Stimulated activated CD4-positive, alpha-beta T cell treated with anti-CD3 and anti-CD28 coated beads, Interleukin-2, amount 100 ng/mL, for 24 hours (primary cell): ENCODE data around the gene DTHD1.
A peak's percentile ranks its signal among the peaks of the same experiment; 100 is the strongest.

Experiments used
- DNase-seq, 2 donors: peaks; one replicate each; pipeline ENCODE4 v3.0.0-alpha.2; 2020

Gene DTHD1

DNA sequence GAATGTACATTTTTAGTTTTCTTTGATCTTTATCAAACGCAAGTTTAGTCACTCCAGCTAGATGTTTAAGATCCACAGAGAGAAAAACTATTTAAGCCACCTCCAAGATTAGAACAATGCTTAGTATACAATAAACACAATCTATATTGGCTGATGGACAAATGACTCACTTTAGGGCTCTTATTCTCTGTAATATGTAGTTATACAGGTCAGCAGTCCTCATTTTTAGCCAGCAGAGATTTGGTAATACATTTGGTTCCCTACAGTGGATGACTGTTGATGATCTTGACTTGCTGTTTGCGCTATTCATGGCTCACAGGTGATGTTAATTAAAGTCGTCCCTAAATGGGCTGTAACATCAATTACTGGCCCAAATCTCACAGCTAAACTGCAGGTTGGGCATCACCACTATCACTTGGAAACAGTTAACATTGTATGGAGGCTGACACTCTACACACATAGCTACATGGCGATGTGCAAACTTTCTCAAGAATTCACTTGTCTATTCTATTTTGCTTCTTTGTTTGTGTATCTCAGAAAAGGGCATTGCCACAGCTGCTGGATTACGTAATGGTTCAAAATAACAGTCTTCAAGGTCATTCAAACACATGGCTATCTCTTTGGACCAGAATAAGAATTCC lies 11.8 kb upstream of the DTHD1 start:
- DNase-seq, result no peak

DNA sequence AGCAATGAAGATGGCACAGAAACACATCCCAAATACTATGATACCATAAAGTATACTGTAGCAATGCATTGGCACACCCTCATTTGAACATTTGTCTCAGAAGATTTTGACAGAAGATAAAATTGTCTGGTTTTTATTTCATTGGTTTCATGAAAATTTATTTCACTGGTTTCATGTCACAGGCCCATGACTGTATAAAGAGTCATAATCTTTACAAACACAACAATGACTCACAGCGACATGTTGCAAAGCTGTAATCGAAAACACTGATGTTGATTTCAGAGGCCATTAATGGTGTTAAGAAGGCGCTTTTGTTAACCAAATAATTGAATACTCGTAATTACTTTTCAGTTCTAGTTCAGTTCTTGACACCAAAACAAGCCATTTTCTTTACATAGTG lies 8.1 kb upstream of the DTHD1 start:
- no peak for DNase-seq

DNA sequence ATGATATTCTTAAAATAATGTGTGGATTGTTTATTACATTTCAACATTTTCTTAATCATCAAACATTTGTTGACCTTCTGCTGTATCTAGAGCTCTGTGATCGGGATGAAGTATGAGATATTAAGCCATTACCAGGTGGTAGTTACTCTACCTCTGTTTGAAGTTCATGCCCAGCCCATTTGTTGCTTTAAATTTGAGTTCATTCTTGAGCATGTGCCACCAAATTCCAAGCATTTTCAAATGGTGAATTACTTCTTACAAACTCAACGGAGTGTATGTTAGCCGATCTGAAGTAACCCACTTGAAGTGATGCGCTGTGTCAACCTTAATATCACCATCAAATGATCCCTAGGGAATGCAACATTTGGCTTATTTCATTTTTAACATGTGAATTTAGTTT lies 7.3 kb upstream of the DTHD1 start:
- DNase-seq, result no peak

DNA sequence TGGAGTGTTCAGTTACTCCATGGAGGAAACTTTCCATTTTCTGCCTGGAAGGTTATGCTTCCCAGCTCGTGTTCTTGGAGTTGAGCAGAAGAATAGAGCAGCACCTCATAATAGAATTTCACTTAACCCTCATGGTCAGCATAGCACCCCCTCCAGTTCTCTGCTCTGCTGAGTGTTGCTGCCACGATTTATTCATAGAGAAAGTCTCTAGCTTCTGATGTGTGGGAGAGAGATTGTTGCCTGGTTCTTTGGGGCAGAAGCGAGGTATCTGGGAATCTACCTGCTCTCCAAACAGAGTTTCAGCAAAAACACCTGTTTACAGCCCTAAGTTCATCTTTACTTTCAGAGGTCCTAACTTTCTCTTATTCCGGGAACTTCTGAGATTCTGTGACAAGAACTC lies 3.9 kb upstream of the DTHD1 start:
- DNase-seq, result no peak

DNA sequence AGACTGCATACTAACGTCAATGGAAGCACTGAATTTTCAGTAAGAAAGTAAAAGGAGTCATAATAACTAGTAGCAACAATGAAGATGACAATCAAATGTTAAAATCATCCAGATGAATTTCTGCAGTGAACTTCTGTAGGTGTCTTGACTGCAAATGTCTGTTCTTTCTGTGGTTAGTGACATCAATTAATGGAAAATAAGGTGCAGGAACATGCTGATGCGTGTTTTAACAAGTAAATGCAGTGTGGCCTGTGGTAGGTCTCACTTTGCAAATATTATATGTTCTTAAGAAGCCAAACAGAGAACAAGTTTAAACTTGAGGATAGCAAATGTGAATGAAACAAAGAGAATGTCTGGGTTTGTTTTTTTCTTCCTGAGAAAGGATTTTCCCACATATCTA lies 2.6 kb upstream of the DTHD1 start:
- no peak for DNase-seq

DNA sequence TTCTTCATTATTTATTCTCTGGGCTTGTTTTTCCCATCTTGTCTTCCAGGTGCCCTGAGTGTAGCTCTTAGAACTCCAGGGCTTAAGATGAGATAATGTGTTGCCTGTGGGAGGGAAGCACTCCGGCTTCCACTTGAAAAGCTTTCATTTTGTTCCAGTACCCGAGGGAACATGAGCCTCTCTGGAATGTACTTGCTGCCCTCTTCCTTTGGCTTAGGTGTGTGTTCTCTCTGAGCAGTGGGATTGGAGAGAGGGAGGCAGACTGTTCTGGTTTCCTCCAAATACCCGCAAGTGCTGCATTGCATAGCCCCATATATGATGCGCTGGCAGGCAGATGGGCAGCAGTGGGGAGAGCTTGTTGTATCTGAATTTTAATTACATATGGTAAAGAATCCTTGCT lies 861 bp upstream of the DTHD1 start:
- no peak for DNase-seq

DNA sequence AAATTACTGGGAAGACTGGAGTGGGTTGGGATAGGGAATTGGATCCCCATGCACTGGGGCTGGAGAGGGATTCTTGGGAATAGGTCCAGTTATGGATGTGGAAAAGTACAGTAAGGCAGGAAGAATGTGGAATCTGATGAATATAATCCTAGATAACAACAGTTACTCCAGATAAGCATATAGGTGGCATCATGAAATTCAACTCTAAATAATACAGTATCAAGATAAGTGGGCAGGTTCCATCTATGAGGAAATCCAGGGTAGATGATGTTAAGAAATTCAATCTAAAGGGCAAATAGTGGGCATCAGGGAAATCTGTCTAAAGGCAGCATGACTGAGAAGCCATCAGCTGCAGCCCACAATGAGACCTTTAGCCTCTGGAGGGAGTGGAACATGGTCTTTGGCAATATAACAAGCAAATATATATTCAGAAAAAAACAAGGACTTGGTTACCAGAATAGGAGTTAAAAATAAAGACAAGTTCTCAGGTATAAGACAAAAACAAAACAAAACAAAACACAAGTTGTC lies 1.2 kb downstream of the DTHD1 start:
- no peak for DNase-seq

DNA sequence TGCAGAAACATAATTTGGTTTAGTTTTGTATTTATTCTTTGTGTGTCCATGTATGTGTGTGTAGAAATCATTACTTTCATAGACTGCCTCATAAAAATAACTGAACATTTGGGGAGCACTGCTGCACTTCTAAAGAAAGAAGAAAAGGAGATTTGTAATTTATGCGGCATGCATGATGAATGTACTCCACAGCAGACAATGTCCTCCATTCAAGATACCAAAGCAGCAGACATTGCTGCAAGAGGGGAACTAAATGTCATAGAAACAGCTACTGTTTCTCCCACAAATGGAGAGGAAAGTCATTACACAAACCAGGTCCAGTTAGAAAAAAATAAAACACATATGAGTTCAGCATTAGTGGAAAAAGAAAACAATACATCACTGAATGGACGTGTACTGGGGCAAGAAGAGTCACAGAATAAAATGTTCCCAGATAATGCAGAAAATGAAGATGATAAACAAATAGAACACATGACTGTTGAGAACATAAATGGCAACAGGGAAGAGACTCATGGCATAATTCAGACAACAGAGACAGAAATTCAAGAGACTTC lies 2.6 kb downstream of the DTHD1 start:
- no peak for DNase-seq

DNA sequence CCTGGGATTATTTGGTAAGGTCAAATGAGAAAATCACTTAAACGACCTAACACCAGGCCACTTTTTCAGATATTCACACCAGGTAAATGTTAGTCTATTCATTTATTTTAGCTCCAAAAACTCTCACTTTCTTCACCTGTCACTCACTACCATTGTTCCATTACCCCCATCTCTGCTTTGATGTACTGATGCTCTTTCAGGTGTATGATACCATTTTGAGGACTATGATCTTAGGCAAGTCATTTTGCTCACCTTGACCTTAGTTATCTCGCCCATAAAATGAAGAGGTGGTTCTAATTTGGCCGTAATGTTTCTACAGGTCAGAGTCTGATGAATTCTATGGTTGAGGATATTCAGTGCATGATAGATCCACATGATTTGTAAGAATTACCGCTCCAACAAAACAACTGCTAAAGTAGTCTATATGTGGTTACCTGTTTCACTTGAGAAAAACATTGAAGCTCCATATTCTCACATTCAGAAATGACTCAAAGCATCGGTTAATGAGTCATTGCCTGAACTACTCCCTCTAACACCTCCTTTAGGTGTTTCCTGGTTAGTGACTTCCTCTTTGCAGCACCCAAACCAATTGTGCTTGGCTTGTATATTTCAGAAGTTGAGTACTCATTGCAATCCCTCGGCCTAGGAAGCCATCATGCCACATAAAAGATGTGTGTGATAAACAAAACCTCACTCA lies 4.5 kb downstream of the DTHD1 start:
- peak; percentile 24 to 58 for DNase-seq

DNA sequence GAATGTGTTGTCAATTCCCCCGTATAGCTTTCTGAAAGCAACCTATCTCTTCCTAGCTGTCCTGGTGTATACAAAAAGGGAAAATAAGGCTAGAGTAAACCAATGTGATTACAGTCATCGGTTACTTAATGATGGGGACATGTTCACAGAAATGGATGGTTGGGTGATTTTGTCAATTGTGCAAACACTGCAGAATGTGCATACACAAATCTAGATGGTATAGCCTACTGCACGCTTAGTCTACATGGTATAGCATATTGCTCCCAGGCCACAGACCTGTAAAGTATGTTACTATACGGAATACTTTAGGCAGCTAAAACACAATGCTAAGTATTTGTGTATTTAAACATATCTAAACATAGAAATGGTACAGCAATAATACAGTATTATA lies 5.1 kb downstream of the DTHD1 start:
- no peak for DNase-seq

DNA sequence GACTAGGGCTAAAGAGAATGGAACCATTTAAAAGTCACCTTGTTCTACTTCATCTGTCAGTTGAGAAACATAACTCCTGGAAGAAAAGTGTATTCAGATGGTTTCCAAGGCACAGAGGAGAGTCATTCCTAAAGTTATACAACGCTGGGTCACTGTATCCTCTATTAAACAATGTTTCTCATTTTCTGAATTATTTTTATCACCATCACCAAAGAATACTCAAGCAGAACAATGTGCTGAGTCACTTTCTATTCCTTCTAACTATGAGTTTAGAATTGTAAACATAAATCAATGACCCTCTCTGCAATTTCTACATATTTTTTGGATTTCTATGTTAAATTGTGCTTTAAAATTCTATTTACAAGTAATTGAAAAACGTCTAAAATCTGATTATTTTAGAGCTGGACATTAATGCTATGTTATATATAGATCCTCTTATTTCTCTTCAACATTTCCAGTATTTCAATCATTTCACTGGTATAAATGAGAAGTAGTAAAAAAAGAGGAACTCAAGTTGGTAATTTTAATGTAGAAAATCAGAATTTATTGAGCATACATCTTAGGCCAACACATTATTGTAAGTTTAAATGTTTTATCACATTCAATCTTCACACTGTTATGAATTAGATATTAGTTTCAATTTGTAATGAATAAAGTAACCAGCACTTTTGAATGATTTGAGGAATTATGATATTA lies 7.5 kb downstream of the DTHD1 start:
- no peak for DNase-seq

DNA sequence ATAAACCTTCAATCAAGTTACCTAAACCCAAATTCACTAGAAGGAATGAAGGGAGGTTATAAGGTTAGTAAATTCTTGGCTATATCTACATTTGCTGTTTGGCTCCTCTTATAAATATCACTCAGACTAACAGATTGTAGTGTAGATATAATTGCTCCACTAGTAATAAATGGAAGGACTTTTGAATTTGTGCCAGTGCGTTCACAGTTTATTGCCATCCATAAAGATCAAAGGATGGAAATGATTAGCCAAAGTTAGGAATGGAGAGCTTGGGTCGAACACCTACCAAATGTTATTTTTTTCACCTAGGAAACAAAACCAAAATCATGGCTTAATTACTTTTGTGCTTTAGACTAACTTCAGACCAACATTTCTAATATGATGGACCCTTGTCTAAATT lies 9.2 kb downstream of the DTHD1 start:
- no peak for DNase-seq

DNA sequence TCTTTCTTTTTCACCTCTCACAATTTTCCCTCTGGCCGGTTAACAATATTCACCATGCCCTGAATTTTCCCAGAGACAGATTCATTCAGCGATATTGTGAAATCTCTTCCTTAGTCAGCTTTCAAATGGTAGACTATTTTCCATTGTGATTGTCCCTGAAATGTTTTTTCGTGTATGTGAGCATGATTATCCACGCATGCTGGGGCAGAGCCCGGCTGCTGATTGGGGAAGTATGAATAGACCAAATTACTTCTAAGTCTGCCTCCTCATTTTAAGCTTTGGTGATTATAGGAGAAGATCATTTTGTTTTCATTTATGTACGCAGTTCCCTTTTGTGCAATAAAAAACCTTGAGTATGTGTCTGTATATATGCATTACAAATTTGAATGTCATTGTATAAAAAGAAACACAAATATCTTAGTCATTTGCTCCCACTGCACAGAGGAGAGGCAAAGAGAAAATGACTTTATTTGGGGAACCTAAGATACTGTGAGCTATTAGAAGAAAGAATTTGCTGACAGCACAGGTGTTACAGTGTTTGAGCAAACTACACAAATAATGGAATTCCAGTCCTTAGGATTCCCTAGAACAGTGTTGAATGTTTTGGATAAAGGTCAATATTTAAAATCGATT lies 11.3 kb downstream of the DTHD1 start:
- DNase-seq, result no peak

DNA sequence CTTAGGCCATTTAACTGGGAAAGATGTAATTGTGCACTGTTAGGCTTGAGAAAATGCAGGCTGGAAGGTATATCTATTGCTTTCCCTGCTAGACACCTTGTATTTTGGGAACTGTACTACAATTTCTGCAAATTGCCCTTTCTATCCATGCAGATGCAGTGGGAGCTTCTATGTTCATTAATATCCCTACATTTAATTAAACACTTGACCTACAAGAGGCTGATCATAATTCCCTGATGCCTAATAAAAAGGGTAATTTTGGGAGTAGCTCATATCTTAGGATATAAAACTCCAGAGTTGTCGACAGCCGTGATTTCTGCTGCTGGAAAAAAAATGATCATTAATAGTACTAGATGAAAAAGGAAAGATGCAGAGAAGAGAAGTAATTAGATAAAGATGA lies 19.7 kb downstream of the DTHD1 start:
- no peak for DNase-seq

DNA sequence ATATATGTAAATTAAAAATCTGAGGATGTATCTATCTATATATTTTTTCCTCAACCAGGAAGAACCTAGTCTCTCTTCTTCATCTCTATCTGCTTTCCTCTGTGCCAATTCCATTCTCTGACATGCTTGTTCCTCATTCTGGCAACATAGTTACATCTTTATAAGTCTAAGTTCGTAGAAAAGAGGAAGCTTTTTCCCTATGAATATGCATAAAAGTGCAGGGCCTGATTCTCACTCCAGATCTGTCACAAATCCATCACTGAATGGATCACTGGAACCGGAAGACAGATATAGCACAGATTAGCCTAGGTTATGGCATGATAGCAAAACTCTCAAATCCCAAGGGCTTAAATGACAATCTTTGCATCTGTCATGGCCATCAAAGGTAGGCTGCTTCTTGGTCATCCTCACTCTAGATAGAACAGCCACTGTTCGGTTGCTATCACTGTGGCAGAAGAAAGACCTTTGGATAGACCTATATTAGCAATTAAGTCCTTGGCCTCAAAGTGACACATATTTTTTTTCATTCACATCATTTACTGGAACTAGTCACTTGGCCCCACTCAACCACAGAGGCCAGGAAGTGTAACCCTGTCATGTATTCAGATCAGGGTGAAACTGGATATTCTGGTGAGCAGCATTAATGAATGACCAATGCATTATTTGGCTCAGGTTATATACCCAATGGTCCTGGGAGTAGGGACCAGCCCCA lies 22.2 kb downstream of the DTHD1 start:
- no peak for DNase-seq

DNA sequence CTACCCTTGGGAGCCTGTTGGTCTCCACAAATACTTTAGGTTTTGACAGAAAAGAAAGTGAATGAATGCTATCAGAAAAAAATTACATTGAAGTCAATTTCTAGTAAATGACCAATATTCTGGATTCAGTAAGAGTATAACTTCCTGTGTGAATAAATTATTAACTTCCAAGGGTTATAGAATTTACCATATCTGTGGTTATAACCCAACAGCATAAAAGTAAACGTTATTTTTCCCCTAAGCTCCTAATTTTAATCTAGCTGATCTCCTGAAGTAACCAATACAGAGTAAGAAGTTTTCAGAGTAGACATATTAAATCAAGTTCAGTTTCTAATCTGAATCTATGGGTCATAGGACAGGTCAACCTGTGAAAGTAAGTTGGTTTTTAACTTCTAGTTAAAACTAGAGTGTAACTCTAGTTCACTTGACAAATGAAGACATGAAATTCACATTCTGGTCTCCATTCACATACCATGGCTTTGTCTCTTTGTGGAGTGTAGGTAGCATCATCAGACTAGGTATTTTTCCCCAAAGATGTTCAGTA lies 22.8 kb downstream of the DTHD1 start:
- DNase-seq, result no peak

DNA sequence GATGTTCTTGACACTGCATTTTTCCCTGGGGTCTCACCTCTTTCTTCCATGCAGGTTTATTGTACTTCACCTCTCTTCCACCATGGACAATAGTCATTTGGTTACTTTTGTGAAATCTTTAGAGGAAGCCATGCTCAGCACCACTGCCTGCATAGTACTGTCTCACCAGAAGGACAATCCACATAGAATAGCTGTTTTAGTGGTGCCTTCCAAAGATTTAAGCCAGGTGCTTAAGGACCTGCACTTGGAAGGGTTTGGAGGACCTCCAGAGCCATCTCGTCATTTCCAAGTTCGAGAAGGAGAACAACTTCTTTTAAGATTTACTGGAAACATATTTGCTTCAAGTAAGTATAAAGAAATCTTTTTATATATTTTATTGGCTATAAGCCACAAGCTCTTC lies 26.7 kb downstream of the DTHD1 start:
- DNase-seq, result no peak

DNA sequence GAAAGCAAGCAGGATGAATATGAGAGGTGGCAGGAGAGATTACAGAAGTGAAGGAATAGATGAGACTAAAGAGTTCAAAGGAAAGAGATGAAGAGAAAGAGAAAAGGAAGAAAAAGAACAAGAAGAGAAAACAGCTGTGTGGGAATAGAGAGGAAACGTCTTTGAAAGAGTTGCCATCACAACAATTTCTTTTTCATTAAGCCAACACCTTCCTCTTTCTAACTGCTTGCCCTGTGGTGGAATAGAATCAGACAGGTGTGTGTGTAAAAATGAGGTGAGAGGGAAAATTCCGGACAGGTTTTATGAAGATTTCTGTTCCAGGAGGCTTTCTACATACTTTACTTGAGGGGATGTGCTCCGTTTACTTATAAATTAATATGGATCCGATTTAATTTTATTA lies 28.8 kb downstream of the DTHD1 start:
- no peak for DNase-seq

DNA sequence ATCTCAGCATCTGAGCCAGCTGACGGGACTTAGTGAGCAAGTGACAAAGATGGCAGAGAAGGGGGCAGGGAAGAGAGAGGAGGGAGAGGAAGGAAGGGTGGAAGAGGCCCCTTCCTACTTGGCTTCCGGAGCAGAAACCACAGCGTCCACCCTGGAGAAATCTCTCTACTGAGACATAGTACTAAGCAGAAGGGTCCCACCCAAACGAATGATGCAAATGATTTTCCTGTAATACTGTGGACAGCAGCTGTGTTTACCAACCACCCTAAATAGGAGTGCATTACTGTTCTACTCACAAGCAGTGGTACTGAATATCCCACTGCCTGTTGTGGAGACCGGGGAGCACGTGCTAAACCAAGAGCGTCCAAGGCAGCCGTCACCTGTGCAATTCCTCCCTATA lies 29.4 kb downstream of the DTHD1 start:
- no peak for DNase-seq

DNA sequence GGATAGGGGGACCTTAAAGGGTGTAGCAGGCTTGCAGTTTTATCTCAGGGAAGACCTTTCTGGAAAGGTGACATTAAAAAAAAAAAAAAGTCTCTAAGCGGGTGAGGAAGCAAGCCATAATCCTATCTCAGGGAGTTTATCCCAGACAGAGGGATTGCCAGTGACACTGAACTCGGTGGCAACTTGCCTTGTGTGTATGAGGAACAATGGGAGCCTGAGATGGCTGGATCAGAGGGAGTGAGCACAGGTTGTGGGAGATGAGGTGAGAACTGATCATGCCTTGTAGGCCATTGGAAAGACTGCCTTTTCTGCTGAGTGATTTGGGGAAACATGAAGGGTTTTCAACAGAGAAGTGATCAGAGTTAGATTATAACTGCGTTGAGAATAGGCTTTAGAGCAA lies 31.1 kb downstream of the DTHD1 start:
- DNase-seq, result no peak

DNA sequence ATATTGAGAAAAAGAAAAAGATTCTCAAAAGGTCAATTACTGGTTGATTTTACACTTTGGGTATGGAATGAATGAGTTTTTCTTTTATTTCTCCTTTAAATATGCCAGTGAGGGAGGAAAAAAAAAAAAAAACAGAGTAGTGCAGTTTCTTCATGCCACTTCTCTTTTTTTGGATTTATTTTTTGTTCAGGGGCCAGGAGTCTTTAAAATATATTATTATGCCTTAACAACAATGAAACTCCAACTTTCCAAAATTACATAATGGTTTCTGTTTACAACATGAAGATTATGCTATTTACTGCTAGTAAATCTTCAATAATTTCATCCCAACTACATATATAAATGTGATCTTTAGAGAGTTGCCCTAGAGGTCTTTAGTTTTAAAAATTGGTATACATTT lies 31.9 kb downstream of the DTHD1 start:
- DNase-seq, result no peak

DNA sequence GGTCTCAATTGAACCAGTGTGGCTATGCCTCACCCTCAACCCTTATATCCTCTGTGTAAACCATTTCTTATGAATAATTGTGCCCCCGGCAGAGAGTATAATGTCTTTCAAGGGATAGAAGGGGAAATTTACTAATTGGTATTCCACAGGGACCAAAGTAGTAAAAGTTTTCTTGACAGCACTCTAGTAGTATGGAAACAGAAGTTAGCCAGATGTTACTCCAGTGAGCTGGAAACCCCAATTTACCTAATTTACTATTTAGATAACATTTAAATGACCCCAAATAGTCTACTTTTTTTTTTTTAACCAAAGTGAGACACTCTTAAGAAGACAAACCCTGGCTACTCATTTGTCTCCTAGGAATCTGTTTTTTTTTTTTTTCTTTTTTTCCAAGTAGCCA lies 32.3 kb downstream of the DTHD1 start:
- DNase-seq, result no peak

DNA sequence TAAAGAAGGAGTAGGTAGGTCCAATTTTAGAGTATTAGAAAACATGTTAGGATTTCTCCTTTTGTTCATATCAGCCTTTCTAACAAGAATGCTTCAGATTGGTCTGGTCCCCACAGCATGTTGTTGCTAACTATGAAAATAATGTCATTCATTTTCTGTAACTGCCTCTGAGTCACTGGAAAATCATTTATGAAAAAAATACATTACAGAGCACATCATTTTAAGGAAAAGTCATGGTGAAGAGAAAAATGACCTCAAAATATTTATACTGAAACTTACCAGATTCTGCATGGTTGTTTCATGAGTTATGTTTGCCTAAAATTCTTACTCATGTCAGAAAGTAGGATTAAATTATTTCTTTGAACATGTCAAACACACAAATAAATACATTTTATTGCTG lies 35.2 kb downstream of the DTHD1 start:
- DNase-seq, result no peak
